Measurements from ENCODE around the gene KMT5C. TPM values are rescaled to one million over a fixed set of nuclear protein-coding genes. Genes with fewer than 3 reads are reported as not detected.
A peak's percentile ranks its signal among the peaks of the same experiment; 100 is the strongest.

The KMT5C gene
- total and polyA plus RNA-seq, 10 of the 15 experiments (the other 5 are each of a cell fraction or from before 2014, with no cell fraction given) = 0.20 to 15.8 (median 4.3) TPM; not detected in 1

DNA sequence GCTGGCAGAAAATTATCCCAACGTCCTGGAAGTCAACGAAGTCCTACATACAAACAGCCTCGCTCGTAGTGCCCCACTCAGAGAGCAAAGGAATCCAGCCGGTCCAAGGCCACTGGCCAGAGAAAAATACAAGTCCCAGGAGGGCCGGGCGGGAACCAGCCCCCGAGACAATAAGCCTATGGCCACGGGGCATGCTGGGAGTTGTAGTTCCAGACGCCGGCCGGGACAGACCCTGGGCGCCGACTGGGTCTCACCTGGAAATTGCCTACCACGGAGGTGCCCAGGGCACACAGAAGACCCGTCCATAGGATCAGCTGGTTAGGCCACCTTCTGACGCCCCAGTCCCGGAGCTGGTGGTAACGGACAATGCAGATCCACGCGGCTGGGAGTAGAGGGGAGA lies 19.9 kb upstream of the KMT5C start:
- FAIRE-seq (no peak), ATAC-seq (peak; percentile 75), DNase-seq (ENCODE audit: low read depth, low spot score) (no peak)
- no peak overlapping the region for H3K4me2 ChIP-seq (ENCODE audit: control insufficient read depth, insufficient read depth)
- intact Hi-C loops (cut with micrococcal nuclease; ENCODE audit: unreplicated experiment) (no loop called here), in situ Hi-C loops (cut with MboI) (no loop called here)
- TF ChIP-seq HCFC1 (IDR thresholded peaks at IDR 0.05; ENCODE audit: low read length) (peak; percentile 77), ZNF274 (IDR thresholded peaks at IDR 0.05; ENCODE audit: insufficient read depth, insufficient read length) (no peak), SIX5 (IDR thresholded peaks at IDR 0.05; ENCODE audit: low read depth, low read length, severe bottlenecking) (peak; percentile 92), TARDBP (IDR thresholded peaks at IDR 0.05; ENCODE audit: borderline replicate concordance) (0 out of 2 replicates have a peak, but pooled peaks have one; percentile 58)
- H4K20me1 ChIP-seq (ENCODE audit: control insufficient read depth, insufficient read depth) = no peaks in the 10 kb centered on the region
- no peak overlapping the region for H3K4me3 ChIP-seq
- POLR2A ChIA-PET = interaction anchor here (0.5 kb wide), 1 partner anchor 76 kb away, joined by 5 read pairs; no protein-coding TSS in a partner anchor
- no peak overlapping the region for H2AFZ ChIP-seq (ENCODE audit: control insufficient read depth, low read depth, low read length)
- BruUV-seq (replicated peaks) = no TSS peak
- H3K4me1 ChIP-seq (ENCODE audit: control insufficient read depth, insufficient read depth, low read length) = no peaks in the 10 kb centered on the region
- no peaks in the 10 kb centered on the region for H3K9me3 ChIP-seq (replicated peaks; ENCODE audit: control insufficient read depth, insufficient read depth, low read length)
- H3K27ac ChIP-seq (ENCODE audit: control insufficient read depth, insufficient read depth) = no peak overlapping the region
- H3K36me3 ChIP-seq (ENCODE audit: control insufficient read depth in 2 of 2, insufficient read depth in 2 of 2, low read length in 1 of 2) = no peaks in the 10 kb centered on the region
- no peaks in the 10 kb centered on the region for H3K27me3 ChIP-seq (replicated peaks in 1 of 2; ENCODE audit: control insufficient read depth in 2 of 2, insufficient read depth in 2 of 2, low read length in 1 of 2)
- no peak overlapping the region for H3K9ac ChIP-seq (ENCODE audit: control insufficient read depth, insufficient read depth, low read length)
- SMC1A ChIA-PET (ENCODE audit: uncharacterized antibody, unreplicated experiment) = no interaction called here
- RAD21 ChIA-PET (ENCODE audit: unreplicated experiment) = interaction anchor here (0.6 kb wide), 1 partner anchor 121 kb away, joined by 4 read pairs; no protein-coding TSS in a partner anchor
- no peaks in the 10 kb centered on the region for H3K79me2 ChIP-seq (ENCODE audit: control insufficient read depth, insufficient read depth, low read length)
- CTCF ChIA-PET = no interaction called here
- 24% methylated on average over 21 of the region's 21 CpGs for whole genome bisulfite sequencing (ENCODE audit: insufficient coverage, insufficient replicate concordance, low lambda C conversion rate, missing lambda C conversion rate)

DNA sequence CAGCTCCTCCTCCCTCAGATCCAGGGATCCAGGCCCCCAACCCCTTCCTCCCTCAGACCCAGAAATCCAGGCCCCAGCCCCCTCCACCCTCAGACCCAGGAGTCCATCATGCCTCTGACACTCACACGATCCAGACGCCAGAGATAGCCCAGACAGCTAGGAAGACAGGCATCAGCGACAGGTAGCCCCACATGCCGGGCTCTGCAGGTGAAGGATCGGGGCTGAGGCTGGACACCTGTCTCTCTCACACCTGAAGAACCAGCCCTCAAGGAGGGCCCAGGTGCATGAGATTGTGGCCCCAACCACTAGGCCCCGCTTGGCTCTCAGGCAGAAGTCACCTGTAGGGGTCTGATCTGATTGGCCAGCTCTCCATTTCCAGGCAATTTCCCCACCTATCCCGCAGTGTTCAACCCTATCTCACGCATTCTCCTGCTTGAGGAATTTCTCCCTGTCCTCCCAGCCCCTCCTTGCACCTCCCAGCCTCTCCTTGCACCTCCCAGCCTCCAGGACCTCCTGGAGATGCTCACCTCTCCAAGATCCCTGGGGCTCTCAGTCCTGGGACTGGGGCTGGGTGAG lies 18.7 kb upstream of the KMT5C start:
- H3K9ac ChIP-seq (ENCODE audit: control insufficient read depth, insufficient read depth, low read length) = no peak overlapping the region
- ChIA-PET CTCF (interaction anchor here (1.2 to 2.7 kb wide), 3 partner anchors 18 to 29 kb away, joined by 4 to 13 read pairs (median 6); partner anchors contain the start of gene KMT5C), RAD21 (ENCODE audit: unreplicated experiment) (interaction anchor here (1.2 kb wide), 1 partner anchor 20 kb away, joined by 4 read pairs; no protein-coding TSS in a partner anchor), POLR2A (interaction anchor here (1.1 kb wide), 1 partner anchor 18 kb away, joined by 3 read pairs; no protein-coding TSS in a partner anchor), SMC1A (ENCODE audit: uncharacterized antibody, unreplicated experiment) (no interaction called here)
- H3K27me3 ChIP-seq (replicated peaks in 1 of 2; ENCODE audit: control insufficient read depth in 2 of 2, insufficient read depth in 2 of 2, low read length in 1 of 2) = no peaks in the 10 kb centered on the region
- no TSS peak for BruUV-seq (replicated peaks)
- in situ Hi-C loops (cut with MboI) (no loop called here), intact Hi-C loops (cut with micrococcal nuclease; ENCODE audit: unreplicated experiment) (no loop called here)
- FAIRE-seq (no peak), ATAC-seq (no peak), DNase-seq (ENCODE audit: low read depth, low spot score) (no peak)
- no peak overlapping the region for H3K4me3 ChIP-seq
- no peaks in the 10 kb centered on the region for H3K4me1 ChIP-seq (ENCODE audit: control insufficient read depth, insufficient read depth, low read length)
- H2AFZ ChIP-seq (ENCODE audit: control insufficient read depth, low read depth, low read length) = no peak overlapping the region
- no peaks in the 10 kb centered on the region for H4K20me1 ChIP-seq (ENCODE audit: control insufficient read depth, insufficient read depth)
- no peak overlapping the region for H3K27ac ChIP-seq (ENCODE audit: control insufficient read depth, insufficient read depth)
- H3K36me3 ChIP-seq (ENCODE audit: control insufficient read depth in 2 of 2, insufficient read depth in 2 of 2, low read length in 1 of 2) = no peaks in the 10 kb centered on the region
- no peaks in the 10 kb centered on the region for H3K9me3 ChIP-seq (replicated peaks; ENCODE audit: control insufficient read depth, insufficient read depth, low read length)
- 24% methylated on average over 8 of the region's 8 CpGs for WGBS (ENCODE audit: insufficient coverage, insufficient replicate concordance, low lambda C conversion rate, missing lambda C conversion rate)
- H3K4me2 ChIP-seq (ENCODE audit: control insufficient read depth, insufficient read depth) = no peak overlapping the region
- no peaks in the 10 kb centered on the region for H3K79me2 ChIP-seq (ENCODE audit: control insufficient read depth, insufficient read depth, low read length)
- TF ChIP-seq PAX8 (IDR thresholded peaks at IDR 0.05) (no peak), IKZF2 (IDR thresholded peaks at IDR 0.05) (no peak), EGR1 (IDR thresholded peaks at IDR 0.05; ENCODE audit: borderline replicate concordance in 1 of 2, low read depth in 2 of 2, low read length in 2 of 2) (no peak), STAT1 (conservative IDR thresholded peaks at IDR 0.05) (no peak)
- TF ChIP-seq, protein P1, sequence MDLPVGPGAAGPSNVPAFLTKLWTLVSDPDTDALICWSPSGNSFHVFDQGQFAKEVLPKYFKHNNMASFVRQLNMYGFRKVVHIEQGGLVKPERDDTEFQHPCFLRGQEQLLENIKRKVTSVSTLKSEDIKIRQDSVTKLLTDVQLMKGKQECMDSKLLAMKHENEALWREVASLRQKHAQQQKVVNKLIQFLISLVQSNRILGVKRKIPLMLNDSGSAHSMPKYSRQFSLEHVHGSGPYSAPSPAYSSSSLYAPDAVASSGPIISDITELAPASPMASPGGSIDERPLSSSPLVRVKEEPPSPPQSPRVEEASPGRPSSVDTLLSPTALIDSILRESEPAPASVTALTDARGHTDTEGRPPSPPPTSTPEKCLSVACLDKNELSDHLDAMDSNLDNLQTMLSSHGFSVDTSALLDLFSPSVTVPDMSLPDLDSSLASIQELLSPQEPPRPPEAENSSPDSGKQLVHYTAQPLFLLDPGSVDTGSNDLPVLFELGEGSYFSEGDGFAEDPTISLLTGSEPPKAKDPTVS (IDR thresholded peaks at IDR 0.05; ENCODE audit: low read depth, low read length) = no peak
- TF ChIP-seq, protein P2, sequence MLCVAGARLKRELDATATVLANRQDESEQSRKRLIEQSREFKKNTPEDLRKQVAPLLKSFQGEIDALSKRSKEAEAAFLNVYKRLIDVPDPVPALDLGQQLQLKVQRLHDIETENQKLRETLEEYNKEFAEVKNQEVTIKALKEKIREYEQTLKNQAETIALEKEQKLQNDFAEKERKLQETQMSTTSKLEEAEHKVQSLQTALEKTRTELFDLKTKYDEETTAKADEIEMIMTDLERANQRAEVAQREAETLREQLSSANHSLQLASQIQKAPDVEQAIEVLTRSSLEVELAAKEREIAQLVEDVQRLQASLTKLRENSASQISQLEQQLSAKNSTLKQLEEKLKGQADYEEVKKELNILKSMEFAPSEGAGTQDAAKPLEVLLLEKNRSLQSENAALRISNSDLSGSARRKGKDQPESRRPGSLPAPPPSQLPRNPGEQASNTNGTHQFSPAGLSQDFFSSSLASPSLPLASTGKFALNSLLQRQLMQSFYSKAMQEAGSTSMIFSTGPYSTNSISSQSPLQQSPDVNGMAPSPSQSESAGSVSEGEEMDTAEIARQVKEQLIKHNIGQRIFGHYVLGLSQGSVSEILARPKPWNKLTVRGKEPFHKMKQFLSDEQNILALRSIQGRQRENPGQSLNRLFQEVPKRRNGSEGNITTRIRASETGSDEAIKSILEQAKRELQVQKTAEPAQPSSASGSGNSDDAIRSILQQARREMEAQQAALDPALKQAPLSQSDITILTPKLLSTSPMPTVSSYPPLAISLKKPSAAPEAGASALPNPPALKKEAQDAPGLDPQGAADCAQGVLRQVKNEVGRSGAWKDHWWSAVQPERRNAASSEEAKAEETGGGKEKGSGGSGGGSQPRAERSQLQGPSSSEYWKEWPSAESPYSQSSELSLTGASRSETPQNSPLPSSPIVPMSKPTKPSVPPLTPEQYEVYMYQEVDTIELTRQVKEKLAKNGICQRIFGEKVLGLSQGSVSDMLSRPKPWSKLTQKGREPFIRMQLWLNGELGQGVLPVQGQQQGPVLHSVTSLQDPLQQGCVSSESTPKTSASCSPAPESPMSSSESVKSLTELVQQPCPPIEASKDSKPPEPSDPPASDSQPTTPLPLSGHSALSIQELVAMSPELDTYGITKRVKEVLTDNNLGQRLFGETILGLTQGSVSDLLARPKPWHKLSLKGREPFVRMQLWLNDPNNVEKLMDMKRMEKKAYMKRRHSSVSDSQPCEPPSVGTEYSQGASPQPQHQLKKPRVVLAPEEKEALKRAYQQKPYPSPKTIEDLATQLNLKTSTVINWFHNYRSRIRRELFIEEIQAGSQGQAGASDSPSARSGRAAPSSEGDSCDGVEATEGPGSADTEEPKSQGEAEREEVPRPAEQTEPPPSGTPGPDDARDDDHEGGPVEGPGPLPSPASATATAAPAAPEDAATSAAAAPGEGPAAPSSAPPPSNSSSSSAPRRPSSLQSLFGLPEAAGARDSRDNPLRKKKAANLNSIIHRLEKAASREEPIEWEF (IDR thresholded peaks at IDR 0.05; ENCODE audit: insufficient replicate concordance, low read depth, low read length) = no peak
